Fibroblast of villous mesenchyme (primary cell): ENCODE measurements around the gene ZIC3. TPM values are rescaled to one million over a fixed set of nuclear protein-coding genes. Genes with fewer than 3 reads are reported as not detected.
A peak's percentile ranks its signal among the peaks of the same experiment; 100 is the strongest.
"Not testable (repeated sequence)": the region's sequence is repeated elsewhere in the genome, so short reads cannot be mapped to it uniquely, and the experiment has no call there.

Experiments used
- DNase-seq: peaks from one replicate; pipeline ENCODE4 v3.0.0-alpha.2; 2010; ENCODE audit warnings: low read depth
- H3K4me3 ChIP-seq: 2 replicates; pipeline ENCODE4 v1.5.1; 2011; ENCODE audit warnings: low read depth, mild to moderate bottlenecking, low read length
- CTCF ChIP-seq: IDR thresholded peaks from 2 replicates; pipeline ENCODE4 v1.5.1; 2012; ENCODE audit warnings: low read depth, mild to moderate bottlenecking, low read length; ENCODE audit not compliant: insufficient read depth
- total RNA-seq: library from RNA; depleted of rRNA; stranded (reverse); fragments of >200 nt; gene quantifications from 2 replicates; pipeline ENCODE4 v1.2.3, GENCODE V29; 2012

The ZIC3 gene
- total RNA-seq, 1 donor = not detected

GRCh38 chrX:137549851-137550664 is 15.9 kb upstream of the ZIC3 start:
- no peak overlapping the region for H3K4me3 ChIP-seq
- TF ChIP-seq CTCF = no peak
- DNase-seq = no peak

- TF ChIP-seq CTCF = no peak
- no peak overlapping the region for H3K4me3 ChIP-seq
- DNase-seq = no peak
Observed at GRCh38 chrX:137550665-137551261, 15.2 kb upstream of the ZIC3 start.

GRCh38 chrX:137552098-137552497 is 13.8 kb upstream of the ZIC3 start:
- DNase-seq, H3K4me3 ChIP-seq: not testable (repeated sequence)

GRCh38 chrX:137562096-137562495 is 3.8 kb upstream of the ZIC3 start:
- no peak overlapping the region for H3K4me3 ChIP-seq
- no peak for TF ChIP-seq CTCF
- no peak for DNase-seq

- H3K4me3 ChIP-seq = no peak overlapping the region
- TF ChIP-seq CTCF = no peak
- DNase-seq = no peak
Observed at GRCh38 chrX:137563681-137564651, 2.0 kb upstream of the ZIC3 start.

GRCh38 chrX:137565318-137565904 is 516 bp upstream of the ZIC3 start:
- no peak for TF ChIP-seq CTCF
- H3K4me3 ChIP-seq = peak overlapping the region; percentile 25

More at GRCh38 chrX:137565318-137565904, 516 bp upstream of the ZIC3 start:
- DNase-seq = no peak
